PC-3 (cell line): ENCODE measurements around the gene SSC5D. TPM values are rescaled to one million over a fixed set of nuclear protein-coding genes. Genes with fewer than 3 reads are reported as not detected.

Source experiments
- ATAC-seq: fragments of 200-7000 bp; cut with Tn5 transposase; 2 replicates; pipeline ENCODE4 v1.9.1; 2020; ENCODE audit warnings: mild to moderate bottlenecking, moderate library complexity
- BruUV-seq: library from RNA; stranded (reverse); fragments of 400-500 nt; replicated peaks from 2 replicates; lab custom pipeline; 2021; lab: Mats Ljungman, UMichigan
- CTCF ChIA-PET: fragments of 300-600 bp; sonication (Branson Sonifier 250); formaldehyde crosslinking; loops from one replicate; lab custom pipeline; 2022; ENCODE audit warnings: antibody characterized with exemption; lab: Charles Lee
- POLR2A ChIA-PET: fragments of 300-600 bp; sonication (Branson Sonifier 250); formaldehyde crosslinking; loops from one replicate; lab custom pipeline; 2022; ENCODE audit warnings: antibody characterized with exemption; ENCODE audit not compliant: unreplicated experiment; lab: Charles Lee
- DNase-seq: peaks from one replicate; pipeline ENCODE4 v3.0.0-alpha.2; 2015
- H2AFZ ChIP-seq: fragments of 300-600 bp; sonication (generic); 2 replicates; pipeline ENCODE4 v1.6.0; 2016; ENCODE audit warnings: antibody characterized with exemption, low read length
- H3F3A ChIP-seq: fragments of 300-600 bp; sonication (generic); one replicate; pipeline ENCODE4 v1.6.0; 2017; ENCODE audit warnings: antibody characterized with exemption, low read length, control low read depth, mild to moderate bottlenecking; ENCODE audit not compliant: unreplicated experiment
- H3K27ac ChIP-seq: fragments of 300-600 bp; sonication (generic); 2 replicates; pipeline ENCODE4 v1.5.1; 2016; ENCODE audit warnings: mild to moderate bottlenecking, low read length
- H3K27me3 ChIP-seq: fragments of 300-600 bp; sonication (generic); 2 replicates; pipeline ENCODE4 v1.6.1; 2016; ENCODE audit warnings: low read length, mixed read lengths
- H3K36me3 ChIP-seq: fragments of 300-600 bp; sonication (generic); 2 replicates; pipeline ENCODE4 v1.6.1; 2016; ENCODE audit warnings: low read depth, mixed run types, low read length, mixed read lengths
- H3K4me1 ChIP-seq: fragments of 300-600 bp; sonication (generic); 2 replicates; pipeline ENCODE4 v1.5.1; 2016; ENCODE audit warnings: low read length; ENCODE audit not compliant: insufficient read depth
- H3K4me2 ChIP-seq: fragments of 300-600 bp; sonication (generic); 2 replicates; pipeline ENCODE4 v1.6.0; 2016; ENCODE audit warnings: low read length
- H3K4me3 ChIP-seq: fragments of 300-600 bp; sonication (generic); 2 replicates; pipeline ENCODE4 v1.5.1; 2016; ENCODE audit warnings: mild to moderate bottlenecking, low read length, mixed read lengths
- H3K79me2 ChIP-seq: fragments of 300-600 bp; sonication (generic); 2 replicates; pipeline ENCODE4 v1.6.1; 2017; ENCODE audit warnings: low read length, mixed read lengths
- H3K9ac ChIP-seq: fragments of 300-600 bp; sonication (generic); 2 replicates; pipeline ENCODE4 v1.6.0; 2016; ENCODE audit warnings: mild to moderate bottlenecking, low read length
- H3K9me2 ChIP-seq: fragments of 300-600 bp; sonication (generic); replicated peaks from 2 replicates; pipeline ENCODE4 v1.6.1; 2016; ENCODE audit warnings: mixed run types, low read length, mixed read lengths
- H3K9me3 ChIP-seq: fragments of 300-600 bp; sonication (generic); 2 replicates; pipeline ENCODE4 v1.6.1; 2016; ENCODE audit warnings: low read length, mixed read lengths
- H4K20me1 ChIP-seq: fragments of 300-600 bp; sonication (generic); 2 replicates; pipeline ENCODE4 v1.6.1; 2016; ENCODE audit warnings: low read length, mixed read lengths
- EZH2 ChIP-seq: fragments of 300-600 bp; sonication (generic); IDR thresholded peaks from one replicate; pipeline ENCODE4 v1.6.1; 2017; ENCODE audit warnings: antibody characterized with exemption, mild to moderate bottlenecking, low read length; ENCODE audit not compliant: unreplicated experiment
- EZH2phosphoT487 ChIP-seq: fragments of 300-600 bp; sonication (generic); IDR thresholded peaks from 2 replicates; pipeline ENCODE4 v1.6.1; 2018; ENCODE audit warnings: mild to moderate bottlenecking, antibody characterized with exemption, low read length, borderline replicate concordance
- intact Hi-C: fragments of 100-400 bp; cut with micrococcal nuclease; formaldehyde crosslinking; loops from 2 replicates; pipeline ENCODE4 v1.9.0; 2023
- total RNA-seq: library from RNA; depleted of rRNA; stranded (reverse); fragments of >200 nt; gene quantifications from 2 replicates; pipeline ENCODE4 v1.2.3, GENCODE V29; 2014
- TF ChIP-seq, protein P1 (sequence below): fragments of 300-600 bp; sonication (generic); conservative IDR thresholded peaks from 2 replicates; pipeline ENCODE4 v1.5.1; 2017; ENCODE audit warnings: antibody characterized with exemption, low read depth, mild to moderate bottlenecking, low read length

The SSC5D gene
- total RNA-seq, 1 experiment from 2014 or later = not detected

DNA sequence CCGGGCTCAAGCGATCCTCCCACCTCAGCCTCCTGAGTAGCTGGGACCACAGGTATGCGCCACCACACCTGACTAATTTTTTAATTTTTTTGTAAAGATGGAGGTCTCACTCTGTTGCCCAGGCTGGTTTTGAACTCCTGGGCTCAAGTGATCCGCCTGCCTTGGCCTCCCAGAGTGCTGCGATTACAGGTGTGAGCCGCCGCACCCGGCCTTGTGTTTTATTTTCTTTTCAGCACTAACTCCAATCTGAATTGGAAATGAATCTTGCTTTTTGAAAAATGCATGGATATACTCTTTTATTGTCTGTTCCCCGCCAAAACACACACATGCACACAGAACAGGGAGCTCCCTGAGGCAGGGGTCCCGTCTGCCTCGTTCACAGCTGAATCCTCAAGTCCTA, 25.5 kb upstream of the SSC5D start:
- POLR2A ChIA-PET = no interaction called here
- TF ChIP-seq EZH2phosphoT487 = no peak
- TF ChIP-seq, protein P1, sequence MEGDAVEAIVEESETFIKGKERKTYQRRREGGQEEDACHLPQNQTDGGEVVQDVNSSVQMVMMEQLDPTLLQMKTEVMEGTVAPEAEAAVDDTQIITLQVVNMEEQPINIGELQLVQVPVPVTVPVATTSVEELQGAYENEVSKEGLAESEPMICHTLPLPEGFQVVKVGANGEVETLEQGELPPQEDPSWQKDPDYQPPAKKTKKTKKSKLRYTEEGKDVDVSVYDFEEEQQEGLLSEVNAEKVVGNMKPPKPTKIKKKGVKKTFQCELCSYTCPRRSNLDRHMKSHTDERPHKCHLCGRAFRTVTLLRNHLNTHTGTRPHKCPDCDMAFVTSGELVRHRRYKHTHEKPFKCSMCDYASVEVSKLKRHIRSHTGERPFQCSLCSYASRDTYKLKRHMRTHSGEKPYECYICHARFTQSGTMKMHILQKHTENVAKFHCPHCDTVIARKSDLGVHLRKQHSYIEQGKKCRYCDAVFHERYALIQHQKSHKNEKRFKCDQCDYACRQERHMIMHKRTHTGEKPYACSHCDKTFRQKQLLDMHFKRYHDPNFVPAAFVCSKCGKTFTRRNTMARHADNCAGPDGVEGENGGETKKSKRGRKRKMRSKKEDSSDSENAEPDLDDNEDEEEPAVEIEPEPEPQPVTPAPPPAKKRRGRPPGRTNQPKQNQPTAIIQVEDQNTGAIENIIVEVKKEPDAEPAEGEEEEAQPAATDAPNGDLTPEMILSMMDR = no peak
- TF ChIP-seq EZH2 = no peak
- Histone ChIP-seq H3K36me3 (no peaks in the 10 kb centered on the region), H3K79me2 (peaks cover 27% of the 10 kb centered on the region), H3K4me3 (no peak overlapping the region), H3K4me2 (0 out of 2 replicates have a peak overlapping the region, but pooled peaks have one; percentile 93), H3K9me3 (no peaks in the 10 kb centered on the region), H3K27me3 (no peaks in the 10 kb centered on the region), H3K27ac (no peak overlapping the region), H4K20me1 (peaks cover 6% of the 10 kb centered on the region; the same call in 1 of the 2 replicates), H3F3A (no peaks in the 10 kb centered on the region), H3K9ac (no peak overlapping the region), H2AFZ (no peak overlapping the region), H3K9me2 (no peaks in the 10 kb centered on the region), H3K4me1 (peaks cover 13% of the 10 kb centered on the region)
- CTCF ChIA-PET = no interaction called here
- ATAC-seq (no peak), DNase-seq (no peak)
- intact Hi-C loops = loop anchor here (5.0 kb wide), 1 partner anchor 170 kb away; no protein-coding TSS in a partner anchor
- no TSS peak for BruUV-seq

DNA sequence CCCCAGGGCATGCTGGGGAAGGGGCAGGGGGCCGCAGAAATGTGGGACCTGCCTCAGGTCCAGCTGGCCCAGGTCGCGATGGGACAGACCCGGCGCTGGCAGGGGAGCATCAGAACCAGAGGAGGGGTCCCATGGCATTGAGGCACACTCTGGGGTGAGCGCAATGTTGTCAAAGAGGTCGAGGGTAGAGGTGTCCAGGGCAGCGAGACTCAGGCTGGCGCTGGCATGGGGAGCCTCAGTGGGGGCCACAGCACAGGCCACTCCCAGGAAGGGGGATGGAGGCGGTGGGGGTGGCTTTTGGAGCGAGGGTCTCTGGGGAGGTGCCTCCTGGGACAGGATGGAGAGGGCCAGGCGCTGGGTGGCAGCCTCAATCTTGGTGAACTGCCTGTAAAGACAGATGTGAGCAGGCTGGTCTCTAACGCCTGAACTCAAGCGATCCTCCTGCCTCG, 24.6 kb upstream of the SSC5D start:
- H3K4me2 ChIP-seq = no peak overlapping the region
- CTCF ChIA-PET = no interaction called here
- H3K79me2 ChIP-seq = peaks cover 27% of the 10 kb centered on the region

More for the DNA sequence above, 24.6 kb upstream of the SSC5D start:
- intact Hi-C loops = loop anchor here (5.0 kb wide), 1 partner anchor 169 kb away; no protein-coding TSS in a partner anchor
- Histone ChIP-seq H3K36me3 (no peaks in the 10 kb centered on the region), H3K9me3 (no peaks in the 10 kb centered on the region), H3K4me1 (peaks cover 19% of the 10 kb centered on the region), H3K9ac (no peak overlapping the region), H3K27me3 (no peaks in the 10 kb centered on the region), H3K4me3 (no peak overlapping the region), H3K9me2 (no peaks in the 10 kb centered on the region), H3F3A (no peaks in the 10 kb centered on the region), H4K20me1 (peaks cover 6% of the 10 kb centered on the region; the same call in 1 of the 2 replicates), H2AFZ (no peak overlapping the region), H3K27ac (no peak overlapping the region)
- TF ChIP-seq EZH2 = no peak
- TF ChIP-seq, protein P1 = no peak
- no peak for TF ChIP-seq EZH2phosphoT487
- no peak for ATAC-seq
- no TSS peak for BruUV-seq
- POLR2A ChIA-PET = no interaction called here
- no peak for DNase-seq
